ENCODE results near the gene PPIB.

The PPIB gene

DNA sequence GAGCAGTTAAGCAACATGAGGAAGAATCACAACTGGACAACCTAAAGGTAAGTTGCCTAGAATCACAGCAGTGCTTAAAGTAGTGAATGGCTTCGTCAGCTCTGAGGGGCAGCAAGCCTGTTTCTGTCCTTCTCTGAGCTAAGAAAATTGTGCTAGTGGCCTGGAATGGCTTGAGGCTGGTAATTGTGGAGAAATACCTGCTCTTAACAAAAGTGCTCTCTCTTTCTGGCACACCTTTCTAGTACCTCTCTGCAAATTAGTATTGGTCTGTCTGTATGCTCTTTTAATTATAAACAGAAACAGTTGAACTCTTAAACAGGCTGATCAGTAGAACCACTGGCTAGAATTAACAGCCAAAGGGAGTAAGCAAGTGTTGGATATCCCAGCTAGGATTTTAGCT is 55.5 kb downstream of the PPIB start:
- DNase-seq (ENCODE audit: low spot score) = no peak

Measured in globus pallidus (tissue), 1 donor.